ENCODE measurements around the gene NEGR1. TPM values are rescaled to one million over a fixed set of nuclear protein-coding genes. Genes with fewer than 3 reads are reported as not detected.

NEGR1 gene
- total and polyA plus RNA-seq, 7 donors, result 0.69 to 69.2 (median 42.5) TPM

DNA sequence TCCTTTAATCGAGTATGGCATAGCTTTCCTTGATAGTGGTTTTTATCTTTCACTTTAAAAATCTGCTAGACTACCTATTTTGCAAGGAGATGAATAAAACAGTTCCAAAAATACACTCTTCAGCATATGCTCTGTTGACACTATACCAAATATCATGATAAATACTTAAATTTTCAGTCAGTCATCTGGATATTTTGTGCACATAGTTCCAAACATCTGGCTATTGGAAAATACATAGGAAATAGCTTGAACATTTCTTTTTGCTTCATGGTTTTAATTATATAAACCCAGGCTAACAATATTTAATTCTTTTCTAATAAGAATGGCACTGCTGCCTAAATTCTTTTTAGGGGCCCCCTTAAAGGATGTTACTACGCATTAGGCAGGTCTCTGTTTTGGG is 342.1 kb downstream of the NEGR1 start:
- WGBS, 2 donors, result 92 to 94% methylated on average over 2 of the region's 2 CpGs
- H3K27me3 ChIP-seq, result no peaks in the 10 kb centered on the region
- H3K9me3 ChIP-seq, result no peaks in the 10 kb centered on the region
- H3K36me3 ChIP-seq, result no peaks in the 10 kb centered on the region
- no peaks in the 10 kb centered on the region for H3K4me1 ChIP-seq
- no peak overlapping the region for H3K27ac ChIP-seq
- DNase-seq, result no peak
- intact Hi-C loops (cut with DNase I), result no loop called here
- H3K4me3 ChIP-seq, result no peak overlapping the region
- TF ChIP-seq POLR2AphosphoS5 (IDR thresholded peaks at IDR 0.05) (no peak), EP300 (IDR thresholded peaks at IDR 0.05) (no peak), POLR2A (IDR thresholded peaks at IDR 0.05) (no peak)
- TF ChIP-seq, protein P1, sequence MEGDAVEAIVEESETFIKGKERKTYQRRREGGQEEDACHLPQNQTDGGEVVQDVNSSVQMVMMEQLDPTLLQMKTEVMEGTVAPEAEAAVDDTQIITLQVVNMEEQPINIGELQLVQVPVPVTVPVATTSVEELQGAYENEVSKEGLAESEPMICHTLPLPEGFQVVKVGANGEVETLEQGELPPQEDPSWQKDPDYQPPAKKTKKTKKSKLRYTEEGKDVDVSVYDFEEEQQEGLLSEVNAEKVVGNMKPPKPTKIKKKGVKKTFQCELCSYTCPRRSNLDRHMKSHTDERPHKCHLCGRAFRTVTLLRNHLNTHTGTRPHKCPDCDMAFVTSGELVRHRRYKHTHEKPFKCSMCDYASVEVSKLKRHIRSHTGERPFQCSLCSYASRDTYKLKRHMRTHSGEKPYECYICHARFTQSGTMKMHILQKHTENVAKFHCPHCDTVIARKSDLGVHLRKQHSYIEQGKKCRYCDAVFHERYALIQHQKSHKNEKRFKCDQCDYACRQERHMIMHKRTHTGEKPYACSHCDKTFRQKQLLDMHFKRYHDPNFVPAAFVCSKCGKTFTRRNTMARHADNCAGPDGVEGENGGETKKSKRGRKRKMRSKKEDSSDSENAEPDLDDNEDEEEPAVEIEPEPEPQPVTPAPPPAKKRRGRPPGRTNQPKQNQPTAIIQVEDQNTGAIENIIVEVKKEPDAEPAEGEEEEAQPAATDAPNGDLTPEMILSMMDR (IDR thresholded peaks at IDR 0.05), result no peak

DNA sequence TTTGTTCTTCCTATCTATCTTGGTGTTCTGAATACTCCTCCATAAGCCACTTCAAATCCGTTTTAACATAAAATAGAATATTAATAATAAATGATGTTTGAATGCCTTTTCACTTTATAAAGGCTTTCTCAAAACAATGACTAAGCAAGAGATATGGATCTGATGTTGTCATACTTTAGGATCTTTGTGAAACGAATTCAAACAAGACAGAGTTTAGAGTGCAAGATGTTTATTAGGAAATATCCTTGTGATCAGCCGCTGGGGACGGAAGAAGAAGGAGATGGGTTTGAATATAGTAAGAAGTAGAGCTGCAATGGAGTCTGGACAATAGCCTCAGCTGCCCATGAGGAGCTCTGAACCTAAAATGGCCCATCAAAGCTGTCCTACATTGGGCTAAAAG is 351.8 kb downstream of the NEGR1 start:
- WGBS, 2 donors, result 85 to 87% methylated on average over 4 of the region's 4 CpGs
- H3K9me3 ChIP-seq, result no peaks in the 10 kb centered on the region
- peaks cover 0 to 3% (median 0%) of the 10 kb centered on the region in 4 donors for H3K36me3 ChIP-seq
- H3K27me3 ChIP-seq, result no peaks in the 10 kb centered on the region
- TF ChIP-seq POLR2A (IDR thresholded peaks at IDR 0.05), result no peak
- no peak for TF ChIP-seq EP300 (IDR thresholded peaks at IDR 0.05)
- TF ChIP-seq, protein P1 (IDR thresholded peaks at IDR 0.05), result no peak
- no peak for TF ChIP-seq POLR2AphosphoS5 (IDR thresholded peaks at IDR 0.05)
- H3K4me3 ChIP-seq, result no peak overlapping the region
- intact Hi-C loops (cut with DNase I), result no loop called here
- no peak overlapping the region for H3K27ac ChIP-seq
- H3K4me1 ChIP-seq, result no peaks in the 10 kb centered on the region
- no peak for DNase-seq

DNA sequence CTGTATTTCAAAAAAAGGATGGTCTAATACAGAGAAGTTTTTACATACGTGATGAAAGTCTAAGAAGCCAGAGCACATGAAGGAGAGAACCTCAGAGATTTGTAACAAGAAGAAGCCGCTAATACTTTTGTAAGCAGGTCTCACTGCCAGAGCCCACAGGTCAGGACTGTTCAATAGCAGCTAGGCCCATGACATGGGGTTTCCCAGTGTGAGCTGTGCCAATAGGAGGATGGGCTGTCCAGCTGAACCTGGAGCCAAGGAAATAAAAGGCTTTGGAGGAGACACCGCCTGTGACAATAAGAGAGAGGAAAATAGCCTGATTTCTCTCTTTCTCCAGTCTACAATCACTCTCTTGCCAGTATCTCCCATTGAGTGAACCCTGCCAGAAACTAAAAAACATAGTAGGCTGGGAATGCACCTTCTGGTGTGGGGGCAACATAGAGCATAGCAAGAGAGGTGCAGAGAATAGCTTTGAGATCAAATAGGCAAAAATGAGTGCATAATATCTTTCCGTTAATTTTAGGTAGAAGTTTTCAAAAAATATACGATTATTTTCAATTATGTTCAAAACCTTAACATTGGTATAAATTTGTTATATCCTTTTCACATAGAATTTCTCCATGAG is 360.3 kb downstream of the NEGR1 start:
- no peak overlapping the region for H3K4me3 ChIP-seq
- no peaks in the 10 kb centered on the region for H3K9me3 ChIP-seq
- no peaks in the 10 kb centered on the region for H3K36me3 ChIP-seq
- H3K27ac ChIP-seq, result no peak overlapping the region
- no peaks in the 10 kb centered on the region for H3K27me3 ChIP-seq
- intact Hi-C loops (cut with DNase I), result no loop called here
- DNase-seq, result no peak
- WGBS, 2 donors, result 96% methylated on average over 5 of the region's 5 CpGs
- TF ChIP-seq, protein P1 (IDR thresholded peaks at IDR 0.05), result no peak
- peaks cover 0 to under 1% (median 0%) of the 10 kb centered on the region in 4 donors for H3K4me1 ChIP-seq

DNA sequence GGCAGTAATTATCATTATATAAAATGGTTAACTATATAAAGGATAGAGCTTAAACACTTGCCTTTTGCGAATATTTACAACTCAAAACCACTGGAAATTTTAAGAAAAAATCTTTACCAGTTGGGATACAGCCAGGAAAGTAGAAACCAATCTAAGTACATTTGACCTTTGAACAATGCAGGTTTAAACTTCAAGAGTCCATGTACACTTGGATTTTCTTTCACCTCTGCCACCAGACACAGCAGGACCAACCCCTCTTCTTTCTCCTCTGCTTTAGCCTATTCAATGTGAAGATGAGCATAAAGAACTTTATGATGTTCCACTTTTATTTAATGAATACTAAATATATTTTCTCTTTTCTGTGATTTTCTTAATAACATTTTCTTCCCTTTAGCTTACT is 361.1 kb downstream of the NEGR1 start:
- intact Hi-C loops (cut with DNase I), result no loop called here
- H3K27me3 ChIP-seq, result no peaks in the 10 kb centered on the region
- 88 to 93% methylated on average over 1 of the region's 1 CpG for WGBS, 2 donors
- peaks cover 0 to 8% (median 0%) of the 10 kb centered on the region in 4 donors for H3K4me1 ChIP-seq
- no peaks in the 10 kb centered on the region for H3K9me3 ChIP-seq
- no peaks in the 10 kb centered on the region for H3K36me3 ChIP-seq
- TF ChIP-seq POLR2A (IDR thresholded peaks at IDR 0.05), result no peak
- TF ChIP-seq, protein P1 (IDR thresholded peaks at IDR 0.05), result no peak
- no peak for TF ChIP-seq EP300 (IDR thresholded peaks at IDR 0.05)
- TF ChIP-seq POLR2AphosphoS5 (IDR thresholded peaks at IDR 0.05), result no peak
- no peak overlapping the region for H3K4me3 ChIP-seq
- no peak overlapping the region for H3K27ac ChIP-seq
- DNase-seq, result no peak

DNA sequence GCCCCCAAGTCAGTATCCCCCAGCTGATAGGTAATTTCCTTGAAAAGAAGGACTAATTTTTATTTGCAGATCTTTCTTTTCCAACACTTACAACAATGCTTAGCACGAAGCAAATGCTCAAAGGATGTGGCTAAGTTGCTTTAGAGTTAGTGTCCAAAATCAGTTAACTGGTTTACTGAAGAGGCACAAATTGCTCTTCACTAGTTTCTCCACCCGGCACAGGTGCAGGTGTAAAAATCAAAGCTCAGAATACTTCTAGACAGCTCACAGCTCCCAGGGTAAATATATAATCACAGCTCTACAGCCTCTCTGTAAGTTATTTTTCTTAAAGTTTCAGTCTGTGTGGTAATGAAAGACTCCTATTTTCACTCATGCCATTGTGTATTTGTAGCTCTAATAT is 361.8 kb downstream of the NEGR1 start:
- no peak for TF ChIP-seq POLR2AphosphoS5 (IDR thresholded peaks at IDR 0.05)
- TF ChIP-seq POLR2A (IDR thresholded peaks at IDR 0.05), result no peak
- no peak for TF ChIP-seq EP300 (IDR thresholded peaks at IDR 0.05)
- TF ChIP-seq, protein P1 (IDR thresholded peaks at IDR 0.05), result no peak
- no peaks in the 10 kb centered on the region for H3K36me3 ChIP-seq
- intact Hi-C loops (cut with DNase I), result no loop called here
- no peaks in the 10 kb centered on the region for H3K9me3 ChIP-seq
- H3K4me1 ChIP-seq, result peaks cover 0 to 8% (median 0%) of the 10 kb centered on the region in 4 donors
- no peak overlapping the region for H3K27ac ChIP-seq
- no peak for DNase-seq
- 48 to 73% methylated on average over 2 of the region's 2 CpGs for WGBS, 2 donors
- H3K27me3 ChIP-seq, result no peaks in the 10 kb centered on the region
- H3K4me3 ChIP-seq, result no peak overlapping the region
